DND-41 (cell line): ENCODE results near the gene TMEM154.
A peak's percentile ranks its signal among the peaks of the same experiment; 100 is the strongest.

Experiments
- ATAC-seq: fragments of 200-7000 bp; cut with Tn5 transposase; 3 replicates; pipeline ENCODE4 v1.9.1; 2021; ENCODE audit warnings: low read depth; ENCODE audit not compliant: insufficient read depth
- DNase-seq: peaks from one replicate; pipeline ENCODE4 v3.0.0-alpha.2; 2020
- H2AFZ ChIP-seq: 2 replicates; pipeline ENCODE4 v1.6.0; 2012; ENCODE audit warnings: low read depth, low read length
- H3K27ac ChIP-seq: 2 replicates; pipeline ENCODE4 v1.5.1; 2012; ENCODE audit warnings: low read length, inconsistent platforms
- H3K27me3 ChIP-seq: fragments of 200-600 bp; sonication (generic); 2 replicates; pipeline ENCODE4 v1.6.0; 2012; ENCODE audit warnings: low read length, mild to moderate bottlenecking, inconsistent platforms; ENCODE audit not compliant: insufficient read depth, poor library complexity
- H3K36me3 ChIP-seq: 2 replicates; pipeline ENCODE4 v1.5.1; 2012; ENCODE audit warnings: low read length, inconsistent platforms; ENCODE audit not compliant: insufficient read depth
- H3K4me1 ChIP-seq: 2 replicates; pipeline ENCODE4 v1.5.1; 2012; ENCODE audit warnings: mild to moderate bottlenecking, low read length; ENCODE audit not compliant: insufficient read depth
- H3K4me2 ChIP-seq: 2 replicates; pipeline ENCODE4 v1.6.0; 2012; ENCODE audit warnings: mild to moderate bottlenecking, moderate library complexity, low read length, inconsistent platforms; ENCODE audit not compliant: insufficient read depth
- H3K4me3 ChIP-seq, 2 experiments: fragments of 200-600 bp in 1 of 2; shearing (Covaris generic) in 1 of 2; 2 replicates each; pipeline ENCODE4 v1.5.1; 2012 to 2016; ENCODE audit warnings: inconsistent platforms in 2 of 2, low read length in 2 of 2, mild to moderate bottlenecking in 2 of 2, low read depth in 1 of 2, moderate library complexity in 1 of 2
- H3K79me2 ChIP-seq: 2 replicates; pipeline ENCODE4 v1.6.0; 2012; ENCODE audit warnings: low read length, inconsistent platforms; ENCODE audit not compliant: insufficient read depth
- H3K9ac ChIP-seq: 2 replicates; pipeline ENCODE4 v1.6.0; 2012; ENCODE audit warnings: low read depth, mild to moderate bottlenecking, inconsistent platforms, low read length, moderate library complexity
- H3K9me3 ChIP-seq: 2 replicates; pipeline ENCODE4 v1.5.1; 2012; ENCODE audit warnings: low read length, moderate library complexity, mild to moderate bottlenecking, inconsistent platforms; ENCODE audit not compliant: insufficient read depth, severe bottlenecking
- H4K20me1 ChIP-seq: 2 replicates; pipeline ENCODE4 v1.6.0; 2012; ENCODE audit warnings: low read length; ENCODE audit not compliant: insufficient read depth
- EZH2 ChIP-seq: IDR thresholded peaks from 3 replicates; pipeline ENCODE4 v1.6.1; 2012; ENCODE audit warnings: borderline replicate concordance, low read depth, mild to moderate bottlenecking, moderate library complexity, low read length, inconsistent platforms; ENCODE audit not compliant: severe bottlenecking
- TF ChIP-seq, protein P1 (sequence below): IDR thresholded peaks from 2 replicates; pipeline ENCODE4 v1.5.1; 2012; ENCODE audit warnings: borderline replicate concordance, low read length, moderate library complexity, mild to moderate bottlenecking; ENCODE audit not compliant: poor library complexity, severe bottlenecking; ENCODE audit errors: extremely low read depth

The TMEM154 gene

DNA sequence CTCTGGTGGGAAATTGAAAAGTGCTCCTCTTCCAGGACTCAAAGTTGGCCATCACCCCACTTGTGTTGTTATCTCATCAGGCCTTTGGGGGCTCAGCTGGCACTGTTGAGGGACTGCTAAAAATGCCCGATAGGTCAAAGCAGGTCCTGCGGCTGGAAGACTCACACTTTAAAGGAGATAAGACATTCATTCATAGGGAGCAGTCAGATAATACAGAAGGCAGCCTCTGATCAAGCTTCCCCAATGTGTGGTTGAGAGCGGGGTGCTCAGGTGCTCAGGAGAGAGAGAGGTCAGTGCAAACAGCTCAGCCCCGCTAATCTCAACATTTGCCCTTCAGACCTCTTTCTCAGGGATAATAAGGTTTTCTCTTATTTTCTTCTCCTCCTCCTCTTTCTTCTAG is 70.3 kb downstream of the TMEM154 start:
- TF ChIP-seq, protein P1, sequence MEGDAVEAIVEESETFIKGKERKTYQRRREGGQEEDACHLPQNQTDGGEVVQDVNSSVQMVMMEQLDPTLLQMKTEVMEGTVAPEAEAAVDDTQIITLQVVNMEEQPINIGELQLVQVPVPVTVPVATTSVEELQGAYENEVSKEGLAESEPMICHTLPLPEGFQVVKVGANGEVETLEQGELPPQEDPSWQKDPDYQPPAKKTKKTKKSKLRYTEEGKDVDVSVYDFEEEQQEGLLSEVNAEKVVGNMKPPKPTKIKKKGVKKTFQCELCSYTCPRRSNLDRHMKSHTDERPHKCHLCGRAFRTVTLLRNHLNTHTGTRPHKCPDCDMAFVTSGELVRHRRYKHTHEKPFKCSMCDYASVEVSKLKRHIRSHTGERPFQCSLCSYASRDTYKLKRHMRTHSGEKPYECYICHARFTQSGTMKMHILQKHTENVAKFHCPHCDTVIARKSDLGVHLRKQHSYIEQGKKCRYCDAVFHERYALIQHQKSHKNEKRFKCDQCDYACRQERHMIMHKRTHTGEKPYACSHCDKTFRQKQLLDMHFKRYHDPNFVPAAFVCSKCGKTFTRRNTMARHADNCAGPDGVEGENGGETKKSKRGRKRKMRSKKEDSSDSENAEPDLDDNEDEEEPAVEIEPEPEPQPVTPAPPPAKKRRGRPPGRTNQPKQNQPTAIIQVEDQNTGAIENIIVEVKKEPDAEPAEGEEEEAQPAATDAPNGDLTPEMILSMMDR = no peak
- no peak for TF ChIP-seq EZH2
- Histone ChIP-seq H3K4me2 (no peak overlapping the region), H3K9me3 (no peaks in the 10 kb centered on the region), H2AFZ (no peak overlapping the region), H3K4me1 (no peaks in the 10 kb centered on the region), H4K20me1 (no peaks in the 10 kb centered on the region), H3K79me2 (no peaks in the 10 kb centered on the region), H3K4me3 (no peak overlapping the region), H3K27me3 (no peaks in the 10 kb centered on the region), H3K27ac (no peak overlapping the region), H3K9ac (no peak overlapping the region), H3K36me3 (no peaks in the 10 kb centered on the region)
- ATAC-seq (no peak), DNase-seq (no peak)

DNA sequence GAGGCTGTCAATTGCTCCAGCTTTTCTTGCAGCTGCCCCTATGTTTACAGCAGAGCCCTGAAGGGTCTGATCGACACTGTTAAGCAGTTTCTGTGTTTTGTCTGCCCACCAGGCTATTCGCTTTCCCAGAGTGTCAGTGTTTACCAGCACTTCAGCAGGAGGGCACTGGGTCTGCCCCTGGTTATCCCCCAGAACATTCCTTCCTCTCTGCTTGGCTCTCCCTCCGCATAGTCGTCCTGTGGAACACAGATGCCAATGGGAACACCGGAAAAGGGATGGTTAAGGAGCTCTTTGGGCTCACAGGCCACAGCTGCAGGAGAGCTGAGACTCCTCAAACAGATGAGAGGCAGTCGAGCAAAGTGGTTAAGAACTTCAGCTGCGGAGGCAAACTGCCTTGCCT is 72.6 kb downstream of the TMEM154 start:
- Histone ChIP-seq H3K9ac (no peak overlapping the region), H3K4me3 (no peak overlapping the region), H3K4me2 (no peak overlapping the region), H3K27ac (no peak overlapping the region), H3K36me3 (no peaks in the 10 kb centered on the region), H3K79me2 (no peaks in the 10 kb centered on the region), H3K4me1 (no peaks in the 10 kb centered on the region), H3K9me3 (no peaks in the 10 kb centered on the region), H4K20me1 (no peaks in the 10 kb centered on the region), H3K27me3 (peaks cover 3% of the 10 kb centered on the region), H2AFZ (no peak overlapping the region)
- TF ChIP-seq EZH2 = no peak
- TF ChIP-seq, protein P1 = no peak
- DNase-seq (no peak), ATAC-seq (no peak)

DNA sequence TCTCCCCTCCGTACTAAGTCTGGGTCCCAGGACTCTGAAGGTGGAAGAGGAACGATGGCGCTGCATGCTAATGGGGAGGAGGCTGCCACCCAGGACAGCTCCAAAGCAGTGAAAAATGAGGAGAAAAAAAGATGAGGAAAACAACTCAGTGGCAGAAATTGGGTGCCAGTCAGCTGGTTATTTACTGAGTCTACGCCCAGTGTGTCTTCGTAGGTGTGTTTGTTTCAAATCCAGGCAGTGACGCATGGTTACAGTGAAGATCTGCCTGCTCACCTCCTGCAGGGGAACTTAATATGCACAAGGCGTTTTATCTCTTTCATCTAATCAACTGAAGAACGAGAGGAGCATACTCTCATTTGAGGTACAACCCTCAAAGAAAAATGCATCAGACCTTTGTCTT is 73.0 kb downstream of the TMEM154 start:
- Histone ChIP-seq H4K20me1 (no peaks in the 10 kb centered on the region), H3K9me3 (no peaks in the 10 kb centered on the region), H3K9ac (no peak overlapping the region), H3K36me3 (no peaks in the 10 kb centered on the region), H3K4me1 (no peaks in the 10 kb centered on the region), H3K79me2 (no peaks in the 10 kb centered on the region), H3K27me3 (peaks cover 3% of the 10 kb centered on the region), H3K4me2 (no peak overlapping the region), H2AFZ (no peak overlapping the region), H3K27ac (no peak overlapping the region), H3K4me3 (no peak overlapping the region)
- DNase-seq = no peak
- TF ChIP-seq EZH2 = no peak
- TF ChIP-seq, protein P1 = no peak
- ATAC-seq = peak; percentile 47; the same call in 1 of the 3 replicates
